Fibroblast of lung (primary cell): ENCODE measurements around the gene GRIK4. TPM values are rescaled to one million over a fixed set of nuclear protein-coding genes. Genes with fewer than 3 reads are reported as not detected.

ENCODE experiments used
- DNase-seq, 2 donors: peaks; one replicate each; pipeline versions ENCODE4 v3.0.0 to v3.0.0-alpha.2; 2010; ENCODE audit warnings: low read depth in 2 of 2
- H2AFZ ChIP-seq: 2 replicates; pipeline ENCODE4 v1.5.1; 2012; ENCODE audit warnings: low read length, control low read depth, inconsistent platforms
- H3K27ac ChIP-seq: 2 replicates; pipeline ENCODE4 v1.5.1; 2011; ENCODE audit warnings: low read length, control low read depth; ENCODE audit not compliant: insufficient read depth
- H3K27me3 ChIP-seq: 2 replicates; pipeline ENCODE4 v1.5.1; 2011; ENCODE audit warnings: mild to moderate bottlenecking, low read length; ENCODE audit not compliant: control insufficient read depth, insufficient read depth
- H3K36me3 ChIP-seq: 2 replicates; pipeline ENCODE4 v1.5.1; 2011; ENCODE audit warnings: low read length; ENCODE audit not compliant: control insufficient read depth, insufficient read depth
- H3K4me1 ChIP-seq: 2 replicates; pipeline ENCODE4 v1.5.1; 2011; ENCODE audit warnings: low read length; ENCODE audit not compliant: control insufficient read depth, insufficient read depth; ENCODE audit errors: extremely low read depth
- H3K4me2 ChIP-seq: 2 replicates; pipeline ENCODE4 v1.5.1; 2011; ENCODE audit warnings: low read length, control low read depth; ENCODE audit not compliant: insufficient read depth; ENCODE audit errors: extremely low read depth
- H3K4me3 ChIP-seq, 4 experiments: fragments of 200-600 bp in 1 of 4; sonication (generic) in 1 of 4; replicated peaks in 1 of 4; 2 replicates each; pipeline ENCODE4 v1.5.1; 2011 to 2016; ENCODE audit warnings: low read length in 4 of 4, low read depth in 3 of 4, mild to moderate bottlenecking in 3 of 4, control low read depth in 2 of 4, inconsistent platforms in 1 of 4, mixed read lengths in 1 of 4; ENCODE audit not compliant: insufficient read depth in 1 of 4; ENCODE audit errors: control extremely low read depth in 1 of 4
- H3K79me2 ChIP-seq: 2 replicates; pipeline ENCODE4 v1.5.1; 2012; ENCODE audit warnings: mild to moderate bottlenecking, low read length, inconsistent platforms; ENCODE audit not compliant: control insufficient read depth, insufficient read depth
- H3K9ac ChIP-seq: 2 replicates; pipeline ENCODE4 v1.5.1; 2011; ENCODE audit warnings: mild to moderate bottlenecking, low read length, control low read depth; ENCODE audit not compliant: insufficient read depth
- H3K9me3 ChIP-seq: 2 replicates; pipeline ENCODE4 v1.5.1; 2012; ENCODE audit warnings: low read depth, low read length; ENCODE audit not compliant: control insufficient read depth, insufficient read depth
- H4K20me1 ChIP-seq: 2 replicates; pipeline ENCODE4 v1.5.1; 2011; ENCODE audit warnings: low read length; ENCODE audit not compliant: control insufficient read depth, insufficient read depth; ENCODE audit errors: extremely low read depth
- EZH2 ChIP-seq: IDR thresholded peaks from 2 replicates; pipeline ENCODE4 v1.5.1; 2012; ENCODE audit warnings: low read length, control low read depth, mild to moderate bottlenecking; ENCODE audit errors: missing control alignments
- polyA plus RNA-seq, 2 donors: library from polyadenylated mRNA; depleted of rRNA in 1 of 2; stranded (reverse) in 1 of 2; unstranded in 1 of 2; fragments of >200 nt; gene quantifications; 2 replicates each; pipeline ENCODE4 v1.2.1, GENCODE V29; 2011 to 2012; ENCODE audit warnings: missing spikeins in 1 of 2
- total RNA-seq: library from RNA; depleted of rRNA; stranded (reverse); fragments of >200 nt; gene quantifications from 2 replicates; pipeline ENCODE4 v1.2.1, GENCODE V29; 2014
- TF ChIP-seq, protein P1 (sequence below), 2 donors: IDR thresholded peaks in 1 of 2; conservative IDR thresholded peaks in 1 of 2; 1 replicate in 1 of 2; 2 replicates in 1 of 2; pipeline ENCODE4 v1.5.1; 2011 to 2012; ENCODE audit warnings: low read length in 2 of 2, control low read depth in 1 of 2, inconsistent platforms in 1 of 2, low read depth in 1 of 2, mild to moderate bottlenecking in 1 of 2

GRIK4 gene
- total and polyA plus RNA-seq, 2 donors (not counting 1 experiment from before 2014, with no cell fraction given) = 0.17 to 1.5 TPM

- Histone ChIP-seq H3K79me2 (no peaks in the 10 kb centered on the region), H4K20me1 (no peaks in the 10 kb centered on the region), H3K27ac (no peak overlapping the region), H3K4me2 (no peak overlapping the region), H3K4me3 (no peak overlapping the region), H3K9ac (no peak overlapping the region), H3K36me3 (no peaks in the 10 kb centered on the region), H3K4me1 (no peaks in the 10 kb centered on the region), H3K27me3 (no peaks in the 10 kb centered on the region), H3K9me3 (no peaks in the 10 kb centered on the region), H2AFZ (no peak overlapping the region)
- TF ChIP-seq, protein P1, sequence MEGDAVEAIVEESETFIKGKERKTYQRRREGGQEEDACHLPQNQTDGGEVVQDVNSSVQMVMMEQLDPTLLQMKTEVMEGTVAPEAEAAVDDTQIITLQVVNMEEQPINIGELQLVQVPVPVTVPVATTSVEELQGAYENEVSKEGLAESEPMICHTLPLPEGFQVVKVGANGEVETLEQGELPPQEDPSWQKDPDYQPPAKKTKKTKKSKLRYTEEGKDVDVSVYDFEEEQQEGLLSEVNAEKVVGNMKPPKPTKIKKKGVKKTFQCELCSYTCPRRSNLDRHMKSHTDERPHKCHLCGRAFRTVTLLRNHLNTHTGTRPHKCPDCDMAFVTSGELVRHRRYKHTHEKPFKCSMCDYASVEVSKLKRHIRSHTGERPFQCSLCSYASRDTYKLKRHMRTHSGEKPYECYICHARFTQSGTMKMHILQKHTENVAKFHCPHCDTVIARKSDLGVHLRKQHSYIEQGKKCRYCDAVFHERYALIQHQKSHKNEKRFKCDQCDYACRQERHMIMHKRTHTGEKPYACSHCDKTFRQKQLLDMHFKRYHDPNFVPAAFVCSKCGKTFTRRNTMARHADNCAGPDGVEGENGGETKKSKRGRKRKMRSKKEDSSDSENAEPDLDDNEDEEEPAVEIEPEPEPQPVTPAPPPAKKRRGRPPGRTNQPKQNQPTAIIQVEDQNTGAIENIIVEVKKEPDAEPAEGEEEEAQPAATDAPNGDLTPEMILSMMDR (conservative IDR thresholded peaks at IDR 0.05 in 1 of 2, IDR thresholded peaks at IDR 0.05 in 1 of 2; ENCODE audit: low read depth in 1 of 2, low read length in 2 of 2) = no peak
- TF ChIP-seq EZH2 = no peak
- no peak for DNase-seq
These were observed 239.3 kb downstream of the GRIK4 start for GRCh38 chr11:120750647-120751549.

DNA sequence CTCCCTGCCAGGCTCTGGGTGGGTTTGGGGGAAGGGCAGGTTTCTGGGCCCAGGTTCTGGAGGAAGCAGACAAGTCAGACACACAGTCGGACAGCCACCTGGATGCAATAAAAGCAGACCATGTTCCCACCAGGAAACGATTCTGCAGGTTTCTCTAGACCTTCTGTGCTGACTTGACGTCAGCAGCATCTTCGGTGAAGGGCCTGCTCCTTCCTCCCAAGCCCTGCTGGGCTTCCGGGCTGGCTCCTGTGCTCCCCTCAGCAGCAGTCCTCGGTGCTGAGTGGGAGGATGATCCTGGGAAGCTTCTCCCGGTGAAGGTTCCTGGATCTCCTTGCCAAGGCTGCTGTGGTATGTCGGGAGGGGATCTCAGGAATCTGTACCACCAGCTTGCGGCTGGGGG, 240.0 kb downstream of the GRIK4 start:
- Histone ChIP-seq H3K9me3 (no peaks in the 10 kb centered on the region), H3K27me3 (no peaks in the 10 kb centered on the region), H4K20me1 (no peaks in the 10 kb centered on the region), H3K4me3 (no peak overlapping the region), H3K4me2 (no peak overlapping the region), H3K36me3 (no peaks in the 10 kb centered on the region), H3K9ac (no peak overlapping the region), H2AFZ (no peak overlapping the region), H3K27ac (no peak overlapping the region), H3K4me1 (no peaks in the 10 kb centered on the region), H3K79me2 (no peaks in the 10 kb centered on the region)
- TF ChIP-seq, protein P1 (conservative IDR thresholded peaks at IDR 0.05 in 1 of 2, IDR thresholded peaks at IDR 0.05 in 1 of 2; ENCODE audit: low read depth in 1 of 2, low read length in 2 of 2) = no peak
- no peak for TF ChIP-seq EZH2
- no peak for DNase-seq

DNA sequence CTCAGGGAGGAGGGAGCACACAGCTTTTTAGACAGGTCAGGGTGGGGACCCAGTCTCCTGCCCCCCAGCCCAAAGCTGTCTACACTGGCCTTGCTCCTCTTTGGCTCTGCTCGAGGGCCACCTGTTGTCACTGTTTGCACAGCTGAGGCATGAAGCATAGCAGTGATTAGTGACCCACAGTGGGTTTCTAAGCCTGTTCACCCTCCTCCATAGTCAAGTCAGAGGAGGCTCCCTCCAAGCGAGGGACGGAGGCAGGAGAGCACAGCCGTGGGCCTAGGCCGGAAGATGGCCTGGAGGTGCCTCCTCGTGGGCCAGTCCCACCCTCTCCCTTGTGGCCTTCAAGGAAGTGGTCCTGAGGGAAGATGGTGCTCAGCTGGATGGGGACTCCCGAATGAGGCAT, 241.1 kb downstream of the GRIK4 start:
- Histone ChIP-seq H2AFZ (no peak overlapping the region), H3K9me3 (no peaks in the 10 kb centered on the region), H3K9ac (no peak overlapping the region), H3K27ac (no peak overlapping the region), H3K4me1 (no peaks in the 10 kb centered on the region), H3K4me2 (no peak overlapping the region), H3K79me2 (no peaks in the 10 kb centered on the region), H4K20me1 (no peaks in the 10 kb centered on the region), H3K27me3 (no peaks in the 10 kb centered on the region), H3K36me3 (no peaks in the 10 kb centered on the region), H3K4me3 (no peak overlapping the region)
- TF ChIP-seq, protein P1 (conservative IDR thresholded peaks at IDR 0.05 in 1 of 2, IDR thresholded peaks at IDR 0.05 in 1 of 2; ENCODE audit: low read depth in 1 of 2, low read length in 2 of 2) = no peak
- TF ChIP-seq EZH2 = no peak
- DNase-seq = no peak
